ENCODE data around the gene LRRN3. TPM values are rescaled to one million over a fixed set of nuclear protein-coding genes. Genes with fewer than 3 reads are reported as not detected.

The LRRN3 gene
- under 0.01 and 0.06 TPM in 2 replicates for total RNA-seq

DNA sequence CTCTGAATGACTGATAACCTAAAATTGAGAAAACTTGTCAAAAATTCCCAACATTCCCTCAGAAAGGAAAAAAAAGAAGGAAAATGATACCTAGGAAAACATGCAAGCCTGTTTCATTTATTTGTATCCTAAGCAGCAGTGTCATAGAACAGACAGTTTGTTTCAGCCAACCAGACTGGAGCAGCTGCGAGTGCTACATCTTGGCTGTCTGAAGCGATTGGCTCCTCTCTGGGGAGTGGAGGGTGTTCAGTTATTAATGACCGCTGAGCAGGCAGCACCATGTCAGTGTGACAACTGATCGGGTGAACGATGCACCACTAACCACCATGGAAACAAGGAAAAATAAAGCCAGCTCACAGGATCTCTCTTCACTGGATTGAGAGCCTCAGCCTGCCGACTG is at the start of gene LRRN3:
LRRN3 (plus strand) TSS at position 282 of the 400 bp plus-strand sequence. CDS start 31,646 bp downstream, outside the sequence.

